IMR-90 (cell line): ENCODE data around the gene PBX3. TPM values are rescaled to one million over a fixed set of nuclear protein-coding genes. Genes with fewer than 3 reads are reported as not detected.

Experiments used
- ATAC-seq: fragments of 200-7000 bp; cut with Tn5 transposase; 2 replicates; pipeline ENCODE4 v1.9.1; 2020; ENCODE audit warnings: low read depth, mild to moderate bottlenecking, moderate library complexity
- BruUV-seq: library from RNA; stranded (reverse); fragments of 400-500 nt; replicated peaks from 2 replicates; lab custom pipeline; 2021; lab: Mats Ljungman, UMichigan
- CTCF ChIA-PET: fragments of 300-600 bp; formaldehyde crosslinking; extraction: SDS; loops from one replicate; lab custom pipeline; 2021; ENCODE audit warnings: antibody characterized with exemption; lab: Yijun Ruan, JAX
- POLR2A ChIA-PET: fragments of 300-600 bp; sonication (Branson Sonifier 250); formaldehyde crosslinking; loops from one replicate; lab custom pipeline; 2022; ENCODE audit warnings: antibody characterized with exemption; ENCODE audit not compliant: unreplicated experiment; lab: Charles Lee
- DNase-seq: peaks from one replicate; pipeline ENCODE4 v3.0.0; 2013
- H2AFZ ChIP-seq: replicated peaks from 2 replicates; pipeline ENCODE3; 2013; ENCODE audit warnings: low read length, mild to moderate bottlenecking; ENCODE audit not compliant: poor library complexity
- H2AK5ac ChIP-seq: 2 replicates; pipeline ENCODE4 v1.6.1; 2013; ENCODE audit warnings: low read depth, low read length, inconsistent platforms
- H2AK9ac ChIP-seq: replicated peaks from 2 replicates; pipeline ENCODE3; 2013; ENCODE audit warnings: mild to moderate bottlenecking, low read depth, low read length, moderate library complexity; ENCODE audit not compliant: poor library complexity
- H2BK120ac ChIP-seq: 2 replicates; pipeline ENCODE4 v1.6.1; 2013; ENCODE audit warnings: low read depth, low read length, inconsistent platforms
- H2BK15ac ChIP-seq: 3 replicates; pipeline ENCODE4 v1.6.1; 2013; ENCODE audit warnings: low read depth, low read length, inconsistent platforms
- H2BK20ac ChIP-seq: 2 replicates; pipeline ENCODE4 v1.6.1; 2013; ENCODE audit warnings: low read depth, mild to moderate bottlenecking, inconsistent platforms, low read length, moderate library complexity
- H2BK5ac ChIP-seq: 2 replicates; pipeline ENCODE4 v1.6.1; 2013; ENCODE audit warnings: mild to moderate bottlenecking, low read depth, low read length, inconsistent platforms; ENCODE audit not compliant: poor library complexity, severe bottlenecking
- H3K14ac ChIP-seq: replicated peaks from 2 replicates; pipeline ENCODE4 v1.6.1; 2013; ENCODE audit warnings: low read depth, low read length, inconsistent platforms
- H3K18ac ChIP-seq: 2 replicates; pipeline ENCODE4 v1.6.1; 2013; ENCODE audit warnings: low read depth, low read length, control low read depth
- H3K23ac ChIP-seq: 2 replicates; pipeline ENCODE4 v1.6.1; 2013; ENCODE audit warnings: low read depth, low read length, inconsistent platforms
- H3K27ac ChIP-seq: 2 replicates; pipeline ENCODE4 v1.5.1; 2013; ENCODE audit warnings: mild to moderate bottlenecking, control low read depth, low read length; ENCODE audit not compliant: insufficient read depth
- H3K27me3 ChIP-seq: 2 replicates; pipeline ENCODE4 v1.6.1; 2013; ENCODE audit warnings: low read length; ENCODE audit not compliant: control insufficient read depth, insufficient read depth
- H3K36me3 ChIP-seq: 2 replicates; pipeline ENCODE4 v1.6.1; 2013; ENCODE audit warnings: low read length, mixed read lengths; ENCODE audit not compliant: control insufficient read depth, insufficient read depth
- H3K4ac ChIP-seq: 2 replicates; pipeline ENCODE4 v1.6.1; 2013; ENCODE audit warnings: low read depth, low read length, inconsistent platforms
- H3K4me1 ChIP-seq: 2 replicates; pipeline ENCODE4 v1.6.1; 2013; ENCODE audit warnings: low read length, mixed read lengths; ENCODE audit not compliant: control insufficient read depth, insufficient read depth
- H3K4me2 ChIP-seq: 2 replicates; pipeline ENCODE4 v1.6.1; 2013; ENCODE audit warnings: low read depth, mild to moderate bottlenecking, control low read depth, low read length, moderate library complexity
- H3K4me3 ChIP-seq: 2 replicates; pipeline ENCODE4 v1.5.1; 2013; ENCODE audit warnings: low read depth, mild to moderate bottlenecking, control low read depth, low read length, moderate library complexity; ENCODE audit not compliant: insufficient read depth
- H3K56ac ChIP-seq: 2 replicates; pipeline ENCODE4 v1.6.1; 2013; ENCODE audit warnings: low read length, inconsistent platforms; ENCODE audit not compliant: insufficient read depth; ENCODE audit errors: extremely low read depth
- H3K79me1 ChIP-seq, 2 experiments: 2 replicates each; pipeline ENCODE4 v1.6.1; 2013; ENCODE audit warnings: low read length in 2 of 2, inconsistent platforms in 1 of 2, low read depth in 1 of 2
- H3K9ac ChIP-seq: 2 replicates; pipeline ENCODE4 v1.6.1; 2013; ENCODE audit warnings: low read depth, low read length, control low read depth
- H3K9me1 ChIP-seq: 2 replicates; pipeline ENCODE4 v1.6.1; 2013; ENCODE audit warnings: low read length, inconsistent platforms; ENCODE audit not compliant: insufficient read depth
- H3K9me3 ChIP-seq: 2 replicates; pipeline ENCODE4 v1.6.1; 2013; ENCODE audit warnings: low read length; ENCODE audit not compliant: control insufficient read depth, insufficient read depth
- H4K20me1 ChIP-seq: 2 replicates; pipeline ENCODE4 v1.6.1; 2013; ENCODE audit warnings: low read length, inconsistent platforms; ENCODE audit not compliant: insufficient read depth
- H4K5ac ChIP-seq: 2 replicates; pipeline ENCODE4 v1.6.1; 2013; ENCODE audit warnings: mild to moderate bottlenecking, low read depth, low read length, control low read depth
- H4K8ac ChIP-seq, 2 experiments: 2 replicates each; pipeline ENCODE4 v1.6.1; 2013; ENCODE audit warnings: low read depth in 2 of 2, low read length in 2 of 2, control low read depth in 1 of 2, inconsistent platforms in 1 of 2
- H4K91ac ChIP-seq: 2 replicates; pipeline ENCODE4 v1.6.1; 2013; ENCODE audit warnings: low read depth, low read length, inconsistent platforms; ENCODE audit not compliant: insufficient read depth
- BHLHE40 ChIP-seq: fragments of 150-350 bp; IDR thresholded peaks from 2 replicates; pipeline ENCODE4 v1.6.1; 2016; ENCODE audit warnings: mild to moderate bottlenecking, low read depth, low read length
- CTCF ChIP-seq: conservative IDR thresholded peaks from 2 replicates; pipeline ENCODE4 v1.5.1; 2012; ENCODE audit warnings: mild to moderate bottlenecking, low read depth, low read length, improper control_type of control experiment
- MAFK ChIP-seq: IDR thresholded peaks from 2 replicates; pipeline ENCODE4 v1.6.1; 2012; ENCODE audit warnings: low read depth, low read length, improper control_type of control experiment
- NFE2L2 ChIP-seq: fragments of 150-350 bp; IDR thresholded peaks from 2 replicates; pipeline ENCODE4 v1.6.1; 2016; ENCODE audit warnings: low read depth, mild to moderate bottlenecking, low read length
- RAD21 ChIP-seq: IDR thresholded peaks from 2 replicates; pipeline ENCODE4 v1.6.1; 2012; ENCODE audit warnings: low read length, improper control_type of control experiment
- SMC3 ChIP-seq: fragments of 150-350 bp; IDR thresholded peaks from 2 replicates; pipeline ENCODE4 v1.6.1; 2016; ENCODE audit warnings: low read depth, mild to moderate bottlenecking, antibody characterized with exemption, low read length, moderate library complexity
- WGBS, 2 experiments: methylation state at CpG; one replicate each; pipeline versions ENCODE4 v1.1.5 to v1.1.7; 2013; ENCODE audit warnings: missing lambda C conversion rate in 2 of 2; ENCODE audit not compliant: insufficient read length in 1 of 2; ENCODE audit errors: extremely low coverage in 2 of 2; 5-methylcytosine and 5-hydroxymethylcytosine counted together
- dilution Hi-C: fragments of 300-500 bp; cut with HindIII; formaldehyde crosslinking; loops from one replicate; pipeline ENCODE4 v1.14.3; 2018; ENCODE audit warnings: low sequenced_read_pairs; ENCODE audit not compliant: unreplicated experiment
- in situ Hi-C: fragments of 300-500 bp; cut with MboI; formaldehyde crosslinking; loops from 3 replicates; pipeline ENCODE4 v1.14.3; 2019; ENCODE audit warnings: low sequenced_read_pairs, inconsistent platforms, mixed read lengths
- intact Hi-C: fragments of 100-400 bp; cut with micrococcal nuclease; formaldehyde crosslinking; loops from 2 replicates; pipeline ENCODE4 v1.10.0; 2022
- polyA plus RNA-seq, 3 experiments: library from polyadenylated mRNA; depleted of rRNA; stranded (reverse); fragments of >200 nt; gene quantifications; 2 replicates each; pipeline ENCODE4 v1.2.3, GENCODE V29; 2012; ENCODE audit warnings: low replicate concordance in 1 of 3
- total RNA-seq: library from RNA; depleted of rRNA; stranded (reverse); fragments of >200 nt; gene quantifications from 2 replicates; pipeline ENCODE4 v1.2.3, GENCODE V29; 2012
- TF ChIP-seq, protein P1 (sequence below): fragments of 150-350 bp; IDR thresholded peaks from 2 replicates; pipeline ENCODE4 v1.6.1; 2016; ENCODE audit warnings: low read depth, mild to moderate bottlenecking, low read length, moderate library complexity, borderline replicate concordance

PBX3 gene
- total and polyA plus RNA-seq, 2 of the 4 experiments (the other 2 are of a cell fraction), result 12.0 to 15.6 TPM

GRCh38 chr9:125754096-125754495, 6.9 kb downstream of the PBX3 start:
- H3K18ac ChIP-seq, result no peak overlapping the region
- no peak overlapping the region for H3K4ac ChIP-seq
- CTCF ChIA-PET, result no interaction called here
- H3K9me3 ChIP-seq, result no peaks in the 10 kb centered on the region
- no peak for DNase-seq
- H4K91ac ChIP-seq, result no peak overlapping the region
- dilution Hi-C loops, result no loop called here
- WGBS, 2 experiments, result no CpG with 5 or more reads among the region's 2 CpGs
- no peak overlapping the region for H2BK15ac ChIP-seq
- intact Hi-C loops, result loop anchor here (5.0 kb wide), 1 partner anchor 73 kb away; no protein-coding TSS in a partner anchor
- H2AK9ac ChIP-seq, result no peak overlapping the region
- H3K4me3 ChIP-seq, result no peak overlapping the region
- peak overlapping the region in 1 of 2 experiments; percentile 54; a peak in 1 of 4 replicates for H4K8ac ChIP-seq
- peaks cover 14 to 37% of the 10 kb centered on the region in 2 experiments; a peak in 3 of 4 replicates for H3K79me1 ChIP-seq
- no peak overlapping the region for H3K4me2 ChIP-seq
- no peak overlapping the region for H4K5ac ChIP-seq
- H4K20me1 ChIP-seq, result peaks cover 11% of the 10 kb centered on the region
- no peak overlapping the region for H3K56ac ChIP-seq
- in situ Hi-C loops, result no loop called here
- no peaks in the 10 kb centered on the region; the same call in 1 of the 2 replicates for H3K9me1 ChIP-seq
- no peak overlapping the region for H2BK5ac ChIP-seq
- H2AFZ ChIP-seq, result no peak overlapping the region
- no peak overlapping the region for H2BK120ac ChIP-seq
- no peak overlapping the region for H3K27ac ChIP-seq
- H3K4me1 ChIP-seq, result peaks cover 3% of the 10 kb centered on the region
- no peak overlapping the region for H2BK20ac ChIP-seq
- H2AK5ac ChIP-seq, result no peak overlapping the region
- no peak overlapping the region for H3K14ac ChIP-seq
- TF ChIP-seq SMC3 (no peak), RAD21 (no peak), NFE2L2 (no peak), MAFK (no peak), BHLHE40 (no peak), CTCF (no peak)
- TF ChIP-seq, protein P1, sequence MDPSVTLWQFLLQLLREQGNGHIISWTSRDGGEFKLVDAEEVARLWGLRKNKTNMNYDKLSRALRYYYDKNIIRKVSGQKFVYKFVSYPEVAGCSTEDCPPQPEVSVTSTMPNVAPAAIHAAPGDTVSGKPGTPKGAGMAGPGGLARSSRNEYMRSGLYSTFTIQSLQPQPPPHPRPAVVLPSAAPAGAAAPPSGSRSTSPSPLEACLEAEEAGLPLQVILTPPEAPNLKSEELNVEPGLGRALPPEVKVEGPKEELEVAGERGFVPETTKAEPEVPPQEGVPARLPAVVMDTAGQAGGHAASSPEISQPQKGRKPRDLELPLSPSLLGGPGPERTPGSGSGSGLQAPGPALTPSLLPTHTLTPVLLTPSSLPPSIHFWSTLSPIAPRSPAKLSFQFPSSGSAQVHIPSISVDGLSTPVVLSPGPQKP, result no peak
- BruUV-seq, result no TSS peak
- peaks cover 2% of the 10 kb centered on the region; the same call in 1 of the 2 replicates for H3K36me3 ChIP-seq
- ATAC-seq, result no peak
- H3K9ac ChIP-seq, result no peak overlapping the region
- POLR2A ChIA-PET, result no interaction called here
- H3K27me3 ChIP-seq, result no peaks in the 10 kb centered on the region
- H3K23ac ChIP-seq, result peak overlapping the region; percentile 78; the same call in 1 of the 2 replicates
